ENCODE measurements around the gene ACTL6B.
A peak's percentile ranks its signal among the peaks of the same experiment; 100 is the strongest.

ACTL6B gene

GRCh38 chr7:100620804-100621203, 35.4 kb downstream of the ACTL6B start:
- H3K4me3 ChIP-seq (ENCODE audit: low read depth, low read length) = no peak overlapping the region
- DNase-seq (ENCODE audit: low read depth) = no peak
- TF ChIP-seq, protein P1, sequence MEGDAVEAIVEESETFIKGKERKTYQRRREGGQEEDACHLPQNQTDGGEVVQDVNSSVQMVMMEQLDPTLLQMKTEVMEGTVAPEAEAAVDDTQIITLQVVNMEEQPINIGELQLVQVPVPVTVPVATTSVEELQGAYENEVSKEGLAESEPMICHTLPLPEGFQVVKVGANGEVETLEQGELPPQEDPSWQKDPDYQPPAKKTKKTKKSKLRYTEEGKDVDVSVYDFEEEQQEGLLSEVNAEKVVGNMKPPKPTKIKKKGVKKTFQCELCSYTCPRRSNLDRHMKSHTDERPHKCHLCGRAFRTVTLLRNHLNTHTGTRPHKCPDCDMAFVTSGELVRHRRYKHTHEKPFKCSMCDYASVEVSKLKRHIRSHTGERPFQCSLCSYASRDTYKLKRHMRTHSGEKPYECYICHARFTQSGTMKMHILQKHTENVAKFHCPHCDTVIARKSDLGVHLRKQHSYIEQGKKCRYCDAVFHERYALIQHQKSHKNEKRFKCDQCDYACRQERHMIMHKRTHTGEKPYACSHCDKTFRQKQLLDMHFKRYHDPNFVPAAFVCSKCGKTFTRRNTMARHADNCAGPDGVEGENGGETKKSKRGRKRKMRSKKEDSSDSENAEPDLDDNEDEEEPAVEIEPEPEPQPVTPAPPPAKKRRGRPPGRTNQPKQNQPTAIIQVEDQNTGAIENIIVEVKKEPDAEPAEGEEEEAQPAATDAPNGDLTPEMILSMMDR (IDR thresholded peaks at IDR 0.05; ENCODE audit: control insufficient read depth, extremely low read depth, insufficient read depth) = no peak

- H3K4me3 ChIP-seq (ENCODE audit: low read depth, low read length) = no peak overlapping the region
- TF ChIP-seq, protein P1 (IDR thresholded peaks at IDR 0.05; ENCODE audit: control insufficient read depth, extremely low read depth, insufficient read depth) = no peak
- no peak for DNase-seq (ENCODE audit: low read depth)
Measured at GRCh38 chr7:100620239-100620638, 36.0 kb downstream of the ACTL6B start.

DNA sequence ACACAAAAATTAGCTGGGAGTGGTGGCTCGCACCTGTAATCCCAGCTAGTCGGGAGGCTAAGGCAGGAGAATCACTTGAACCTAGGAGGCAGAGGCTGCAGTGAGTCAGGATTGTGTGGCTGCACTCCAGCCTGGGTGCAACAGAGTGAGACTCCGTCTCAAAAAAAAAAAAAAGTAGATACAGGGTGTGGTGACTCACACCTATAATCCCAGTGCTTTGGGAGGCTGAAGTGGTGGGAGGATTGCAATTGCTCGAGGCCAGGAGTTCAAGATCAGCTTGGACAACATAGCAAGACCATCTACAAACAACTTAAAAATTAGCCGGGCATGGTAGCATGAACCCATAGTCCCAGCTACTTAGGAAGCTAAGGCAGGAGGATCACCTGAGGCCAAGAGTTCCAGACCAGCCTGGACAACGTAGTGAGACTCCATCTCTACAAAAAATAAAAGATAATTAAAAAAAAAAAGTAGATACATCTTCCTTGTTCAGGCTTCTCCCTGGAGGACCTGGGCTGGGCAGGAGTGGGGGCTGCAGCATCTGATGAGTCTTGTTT, 41.9 kb downstream of the ACTL6B start:
- no peak overlapping the region for H3K4me3 ChIP-seq (ENCODE audit: low read depth, low read length)
- TF ChIP-seq, protein P1 (IDR thresholded peaks at IDR 0.05; ENCODE audit: control insufficient read depth, extremely low read depth, insufficient read depth) = no peak
- no peak for DNase-seq (ENCODE audit: low read depth)

DNA sequence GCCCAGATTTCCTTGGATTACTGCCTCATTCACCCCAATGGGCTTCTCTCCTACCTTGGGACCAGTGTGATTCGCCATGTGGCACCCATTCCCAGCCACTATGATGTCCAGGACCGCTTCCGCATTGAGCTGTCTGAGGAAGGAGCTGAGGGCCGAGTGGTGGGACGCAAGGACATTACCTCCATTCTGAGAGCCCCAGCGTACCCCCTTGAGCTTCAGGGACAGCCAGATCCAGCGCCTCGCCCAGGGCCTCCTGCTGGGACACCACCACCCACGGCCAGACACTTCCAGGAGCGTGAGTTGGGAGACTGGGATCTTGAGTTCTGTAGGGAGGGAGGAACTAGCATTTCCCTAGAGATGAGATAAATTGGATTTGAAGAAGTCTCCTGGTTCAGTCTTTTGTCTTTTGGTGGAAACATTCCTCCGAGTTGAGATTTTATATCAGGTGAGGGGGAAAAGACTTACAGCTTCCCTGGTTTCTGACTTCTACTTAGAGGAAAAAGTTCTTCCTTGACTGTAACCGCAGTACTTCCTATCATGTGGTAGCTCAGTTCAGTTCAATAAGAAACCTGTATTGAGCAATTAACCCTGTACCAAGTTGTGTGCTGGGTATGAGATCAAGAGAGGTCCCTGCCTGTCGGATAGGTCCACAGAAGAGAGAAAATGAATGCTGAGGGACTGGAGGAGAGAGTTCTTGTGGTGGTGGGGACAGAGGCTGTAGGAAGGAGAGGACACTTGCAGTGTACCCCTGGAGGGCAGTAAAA, 42.7 kb downstream of the ACTL6B start:
- peak overlapping the region; percentile 89 for H3K4me3 ChIP-seq (ENCODE audit: low read depth, low read length)
- TF ChIP-seq, protein P1 (IDR thresholded peaks at IDR 0.05; ENCODE audit: control insufficient read depth, extremely low read depth, insufficient read depth) = no peak
- no peak for DNase-seq (ENCODE audit: low read depth)

GRCh38 chr7:100612730-100613390, 43.4 kb downstream of the ACTL6B start:
- TF ChIP-seq, protein P1 (IDR thresholded peaks at IDR 0.05; ENCODE audit: control insufficient read depth, extremely low read depth, insufficient read depth) = no peak
- DNase-seq (ENCODE audit: low read depth) = no peak
- H3K4me3 ChIP-seq (ENCODE audit: low read depth, low read length) = peak overlapping the region; percentile 89

DNA sequence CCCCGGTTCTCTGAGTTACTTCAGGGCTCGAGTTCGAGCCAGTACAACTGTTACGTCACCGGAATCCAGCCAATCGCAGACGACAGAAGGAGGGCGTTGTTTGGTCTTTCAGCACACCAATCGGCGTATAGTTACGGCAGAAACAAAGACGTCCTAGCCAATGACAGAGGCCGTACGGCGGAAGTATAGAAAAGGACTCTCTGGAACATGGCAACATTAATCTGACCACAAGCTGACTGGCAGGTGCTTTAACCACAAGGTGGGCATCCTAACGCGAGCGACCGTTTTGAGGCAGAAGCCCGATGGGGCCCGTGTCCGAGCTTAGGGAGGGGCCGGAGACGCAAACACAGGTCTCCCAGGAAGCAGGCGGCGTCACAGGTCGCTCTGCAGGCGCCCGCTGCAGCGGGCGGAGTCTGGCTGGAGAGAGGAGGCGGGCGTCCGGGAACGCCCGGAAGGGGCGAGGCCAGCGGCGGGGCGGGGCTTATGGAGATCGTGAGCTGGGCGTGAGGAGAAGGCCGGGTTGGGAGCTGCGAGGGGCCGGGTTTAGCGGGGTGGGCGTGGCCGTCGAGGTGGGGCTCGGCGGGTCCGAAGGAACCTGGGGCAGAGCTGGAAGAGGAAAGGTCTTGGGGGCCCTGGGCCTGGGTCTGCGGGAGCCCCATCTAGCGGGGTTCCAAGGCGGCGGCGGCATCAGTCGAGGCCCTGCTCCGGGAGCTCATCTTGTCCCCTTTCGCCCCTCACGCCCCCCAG, 44.1 kb downstream of the ACTL6B start, which contains the start of gene MOSPD3:
MOSPD3 (plus strand) TSS at position 558 of the 747 bp plus-strand sequence. CDS start 252 bp downstream, outside the sequence.
- peak; percentile 99 for DNase-seq (ENCODE audit: low read depth)
- H3K4me3 ChIP-seq (ENCODE audit: low read depth, low read length) = peak within 1 kb of the TSS; percentile 89
- TF ChIP-seq, protein P1 (IDR thresholded peaks at IDR 0.05; ENCODE audit: control insufficient read depth, extremely low read depth, insufficient read depth) = no peak
